HepG2 (cell line): ENCODE measurements around the gene CASTOR1. TPM values are rescaled to one million over a fixed set of nuclear protein-coding genes. Genes with fewer than 3 reads are reported as not detected.
A peak's percentile ranks its signal among the peaks of the same experiment; 100 is the strongest.

Source experiments
- CEBPZ ChIP-seq: IDR thresholded peaks from 2 replicates; pipeline ENCODE4 v1.6.1; 2012; ENCODE audit warnings: low read length, improper control_type of control experiment
- EP300 ChIP-seq, 3 experiments: sonication (generic) in 1 of 3; formaldehyde crosslinking in 1 of 3; IDR thresholded peaks; 2 replicates each; pipeline versions ENCODE4 v1.5.1 to v1.6.1; 2011 to 2020; ENCODE audit warnings: low read depth in 2 of 3, low read length in 2 of 3, borderline replicate concordance in 1 of 3, improper control_type of control experiment in 1 of 3, mild to moderate bottlenecking in 1 of 3, missing genetic modification reagents in 1 of 3, moderate library complexity in 1 of 3
- ETV5 ChIP-seq: IDR thresholded peaks from 2 replicates; pipeline ENCODE4 v1.6.1; 2018; ENCODE audit warnings: missing biosample characterization, missing genetic modification reagents, inconsistent platforms, borderline replicate concordance
- FOXP4 ChIP-seq: sonication (generic); formaldehyde crosslinking; IDR thresholded peaks from 2 replicates; pipeline ENCODE4 v1.4.0; 2020; ENCODE audit warnings: missing genetic modification reagents
- HNRNPL ChIP-seq: fragments of 200-400 bp; formaldehyde crosslinking; IDR thresholded peaks from 2 replicates; pipeline ENCODE4 v1.6.1; 2017; ENCODE audit warnings: mild to moderate bottlenecking, low read depth, low read length
- JDP2 ChIP-seq: sonication (generic); formaldehyde crosslinking; IDR thresholded peaks from 2 replicates; pipeline ENCODE4 v1.8.1; 2022; ENCODE audit warnings: missing genetic modification reagents, borderline replicate concordance
- MBNL3 ChIP-seq: fragments of 250-450 bp; sonication (Bioruptor Pico); conservative IDR thresholded peaks from 2 replicates; pipeline ENCODE4 v1.8.0; 2022; ENCODE audit warnings: mild to moderate bottlenecking, inconsistent platforms
- PCBP2 ChIP-seq: fragments of 200-400 bp; formaldehyde crosslinking; optimal IDR thresholded peaks from 2 replicates; pipeline ENCODE3; 2018; ENCODE audit warnings: low read length, low read depth; ENCODE audit not compliant: poor library complexity, severe bottlenecking
- POGK ChIP-seq: sonication (generic); formaldehyde crosslinking; conservative IDR thresholded peaks from 2 replicates; pipeline ENCODE4 v1.8.0; 2022; ENCODE audit warnings: mild to moderate bottlenecking, moderate library complexity, missing genetic modification reagents
- RNF219 ChIP-seq: sonication (generic); formaldehyde crosslinking; IDR thresholded peaks from 2 replicates; pipeline ENCODE4 v1.5.0; 2020; ENCODE audit warnings: mild to moderate bottlenecking, missing genetic modification reagents
- RXRA ChIP-seq: sonication (generic); formaldehyde crosslinking; IDR thresholded peaks from 2 replicates; pipeline ENCODE4 v1.5.1; 2020; ENCODE audit warnings: missing genetic modification reagents
- RXRB ChIP-seq: IDR thresholded peaks from 2 replicates; pipeline ENCODE4 v1.6.1; 2016; ENCODE audit warnings: borderline replicate concordance, missing genetic modification reagents, missing compliant biosample characterization
- TFDP1 ChIP-seq: IDR thresholded peaks from 2 replicates; pipeline ENCODE4 v1.6.1; 2016; ENCODE audit warnings: missing compliant biosample characterization, missing genetic modification reagents, borderline replicate concordance
- ZNF251 ChIP-seq: sonication (generic); formaldehyde crosslinking; IDR thresholded peaks from 2 replicates; pipeline ENCODE4 v1.9.0; 2021; ENCODE audit warnings: mild to moderate bottlenecking, missing genetic modification reagents
- ZNF570 ChIP-seq: sonication (generic); formaldehyde crosslinking; IDR thresholded peaks from 2 replicates; pipeline ENCODE4 v1.4.0; 2020; ENCODE audit warnings: mild to moderate bottlenecking, missing genetic modification reagents, borderline replicate concordance
- polyA plus RNA-seq, 8 experiments: library from polyadenylated mRNA; depleted of rRNA in 3 of 8; stranded (reverse) in 7 of 8; unstranded in 1 of 8; fragments of >200 nt; fragmentation: Illumina TruSeq in 4 of 8; extraction: Trizol in 4 of 8; gene quantifications; 2 replicates each; pipeline versions ENCODE4 v1.2.1 to v1.2.3, GENCODE V29; 2011 to 2016; ENCODE audit warnings: low read depth in 4 of 8, missing spikeins in 1 of 8, mixed read lengths in 1 of 8; ENCODE audit not compliant: insufficient read depth in 1 of 8
- total RNA-seq, 5 experiments: library from RNA; depleted of rRNA; stranded (reverse); fragments of >200 nt; fragmentation: Illumina TruSeq; extraction: Trizol; gene quantifications; 2 replicates each; pipeline ENCODE4 v1.2.3, GENCODE V29; 2016; ENCODE audit warnings: low read depth in 1 of 5

Gene CASTOR1
- total and polyA plus RNA-seq, 2 of the 13 experiments (the other 11 are each of a cell fraction or from before 2014, with no cell fraction given), result 2.6 to 4.4 TPM

- no peak for TF ChIP-seq TFDP1
- no peak for TF ChIP-seq HNRNPL
- TF ChIP-seq CEBPZ, result no peak
- no peak for TF ChIP-seq ZNF570 (CRISPR knock-in tag)
- TF ChIP-seq FOXP4 (CRISPR knock-in tag), result no peak
- TF ChIP-seq JDP2 (CRISPR knock-in tag), result no peak
- peak; percentile 5 for TF ChIP-seq PCBP2
- TF ChIP-seq RXRA (CRISPR knock-in tag), result 0 out of 2 replicates have a peak, but pooled peaks have one; percentile 9
- no peak for TF ChIP-seq RXRB (CRISPR knock-in tag)
- no peak for TF ChIP-seq EP300 (IDR thresholded peaks at IDR 0.05; ENCODE audit: low read depth in 2 of 2, low read length in 2 of 2)
- no peak for TF ChIP-seq EP300 (CRISPR knock-in tag; IDR thresholded peaks at IDR 0.05; ENCODE audit: borderline replicate concordance)
- no peak for TF ChIP-seq ETV5 (CRISPR knock-in tag)
- no peak for TF ChIP-seq MBNL3 (CRISPR knock-in tag)
- no peak for TF ChIP-seq RNF219 (CRISPR knock-in tag)
- TF ChIP-seq POGK, result no peak
- no peak for TF ChIP-seq ZNF251 (CRISPR knock-in tag)
These were observed 43.1 kb downstream of the CASTOR1 start, which contains the start of gene LIF (continued) for GRCh38 chr22:30245985-30246813.
